ENCODE measurements around the gene HNRNPA1.
"Not testable (repeated sequence)": the region's sequence is repeated elsewhere in the genome, so short reads cannot be mapped to it uniquely, and the experiment has no call there.

The HNRNPA1 gene

DNA sequence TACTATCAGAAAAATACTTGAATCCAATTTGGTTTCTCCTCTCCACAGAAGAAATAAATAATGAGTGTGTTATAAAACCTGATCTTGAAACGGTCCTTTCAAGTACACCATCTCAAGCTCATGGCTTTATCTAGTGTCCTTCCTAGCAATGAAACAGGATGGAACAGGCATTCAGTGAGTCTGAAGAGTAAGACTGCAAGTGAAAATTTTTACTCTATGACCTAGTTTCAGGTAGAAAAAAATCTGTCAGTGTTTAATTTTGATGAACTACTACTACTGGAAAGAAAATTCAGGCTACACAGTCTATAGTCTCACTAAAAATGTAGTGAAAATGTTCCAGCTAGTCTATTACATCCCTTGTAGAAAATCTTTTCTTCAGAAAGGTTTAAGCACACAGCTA lies 8.3 kb upstream of the HNRNPA1 start:
- H3K4me3 ChIP-seq (ENCODE audit: low read depth, low read length) = no peak overlapping the region
- peak; percentile 69 for DNase-seq (ENCODE audit: low read depth)

GRCh38 chr12:54273981-54274380 lies 6.5 kb upstream of the HNRNPA1 start:
- H3K4me3 ChIP-seq (ENCODE audit: low read depth, low read length) = no peak overlapping the region
- TF ChIP-seq CTCF (IDR thresholded peaks at IDR 0.05; ENCODE audit: insufficient read depth, low read depth, low read length, missing control alignments) = no peak
- no peak for DNase-seq (ENCODE audit: low read depth)

More for the DNA sequence above, 8.3 kb upstream of the HNRNPA1 start:
- TF ChIP-seq CTCF (IDR thresholded peaks at IDR 0.05; ENCODE audit: insufficient read depth, low read depth, low read length, missing control alignments) = no peak

- TF ChIP-seq CTCF (IDR thresholded peaks at IDR 0.05; ENCODE audit: insufficient read depth, low read depth, low read length, missing control alignments) = no peak
- peak overlapping the region; percentile 75; the same call in 1 of the 2 replicates for H3K4me3 ChIP-seq (ENCODE audit: low read depth, low read length)
- peak; percentile 70 for DNase-seq (ENCODE audit: low read depth)
Measured at GRCh38 chr12:54276368-54276767, 4.2 kb upstream of the HNRNPA1 start.

GRCh38 chr12:54277823-54278276 lies 2.7 kb upstream of the HNRNPA1 start:
- DNase-seq (ENCODE audit: low read depth) = no peak
- TF ChIP-seq CTCF (IDR thresholded peaks at IDR 0.05; ENCODE audit: insufficient read depth, low read depth, low read length, missing control alignments) = no peak
- peak overlapping the region; percentile 75 for H3K4me3 ChIP-seq (ENCODE audit: low read depth, low read length)

GRCh38 chr12:54279227-54279631 lies 1.3 kb upstream of the HNRNPA1 start:
- no peak for TF ChIP-seq CTCF (IDR thresholded peaks at IDR 0.05; ENCODE audit: insufficient read depth, low read depth, low read length, missing control alignments)
- no peak for DNase-seq (ENCODE audit: low read depth)
- H3K4me3 ChIP-seq (ENCODE audit: low read depth, low read length) = peak overlapping the region; percentile 75

DNA sequence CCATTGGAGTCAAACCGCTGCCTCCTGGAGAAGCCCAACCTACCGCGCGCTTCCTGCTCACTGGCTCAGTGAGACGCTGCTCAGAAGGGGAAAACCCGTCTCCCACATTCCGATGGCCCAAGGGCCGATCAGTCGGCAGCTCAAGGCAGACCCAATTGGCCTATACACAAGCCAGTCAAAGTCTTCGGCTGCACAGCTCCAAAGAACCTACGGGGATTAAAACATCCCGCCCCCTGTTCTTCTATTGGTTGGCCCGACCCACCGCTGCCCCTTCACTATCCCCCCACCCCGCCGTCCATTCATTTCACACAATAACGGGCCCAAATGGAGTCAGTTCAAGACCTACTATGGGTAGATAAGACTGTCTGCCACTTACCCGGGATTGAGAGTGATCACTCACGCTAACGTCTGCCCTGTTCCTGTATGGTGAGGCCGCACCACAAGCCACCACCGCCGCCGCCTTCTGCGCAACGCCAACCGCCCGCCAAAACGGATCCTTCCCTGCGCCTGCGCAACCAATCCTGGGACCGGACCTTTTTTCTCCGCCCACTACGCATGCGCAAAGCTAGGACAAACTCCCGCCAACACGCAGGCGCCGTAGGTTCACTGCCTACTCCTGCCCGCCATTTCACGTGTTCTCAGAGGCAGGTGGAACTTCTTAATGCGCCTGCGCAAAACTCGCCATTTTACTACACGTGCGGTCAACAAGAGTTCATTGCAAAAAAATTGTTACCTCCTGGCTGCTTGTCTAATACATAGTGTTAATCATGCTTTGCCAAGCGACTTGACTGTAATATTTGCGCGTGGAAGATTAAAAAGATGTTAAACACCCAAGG lies 676 bp upstream of the HNRNPA1 start, which contains the start of gene CBX5:
CBX5 (minus strand) TSS at position 491 of the 836 bp plus-strand sequence. CDS start 22,472 bp downstream, outside the sequence.
- TF ChIP-seq CTCF (IDR thresholded peaks at IDR 0.05; ENCODE audit: insufficient read depth, low read depth, low read length, missing control alignments) = no peak
- peak within 1 kb of the TSS; percentile 94 for H3K4me3 ChIP-seq (ENCODE audit: low read depth, low read length)
- DNase-seq (ENCODE audit: low read depth) = peak; percentile 99

- not testable (repeated sequence) for DNase-seq (ENCODE audit: low read depth)
- peak overlapping the region; percentile 94 for H3K4me3 ChIP-seq (ENCODE audit: low read depth, low read length)
Measured at GRCh38 chr12:54281261-54281638, 724 bp downstream of the HNRNPA1 start.

- not testable (repeated sequence) for DNase-seq (ENCODE audit: low read depth)
- H3K4me3 ChIP-seq (ENCODE audit: low read depth, low read length) = peak overlapping the region; percentile 94
Measured at GRCh38 chr12:54281694-54282093, 1.2 kb downstream of the HNRNPA1 start.
